Subcutaneous abdominal adipose tissue (tissue), 5 donors: Measurements from ENCODE around the gene ARHGAP29.

Source experiments
- H3K27ac ChIP-seq: one replicate; pipeline ENCODE4 v1.7.0; 2013; ENCODE audit warnings: low read depth, mild to moderate bottlenecking, inconsistent platforms, low read length, moderate library complexity
- H3K27me3 ChIP-seq, 5 donors: one replicate each; pipeline ENCODE4 v1.7.0; 2013; ENCODE audit warnings: low read length in 5 of 5, inconsistent platforms in 1 of 5; ENCODE audit not compliant: control insufficient read depth in 5 of 5, insufficient read depth in 4 of 5
- H3K36me3 ChIP-seq, 5 donors: one replicate each; pipeline ENCODE4 v1.7.0; 2013; ENCODE audit warnings: low read length in 5 of 5; ENCODE audit not compliant: control insufficient read depth in 5 of 5, insufficient read depth in 5 of 5
- H3K4me1 ChIP-seq, 5 donors: one replicate each; pipeline ENCODE4 v1.7.0; 2013; ENCODE audit warnings: low read length in 5 of 5, mild to moderate bottlenecking in 3 of 5, moderate library complexity in 1 of 5; ENCODE audit not compliant: control insufficient read depth in 5 of 5, insufficient read depth in 5 of 5
- H3K4me3 ChIP-seq, 5 donors: one replicate each; pipeline ENCODE4 v1.7.0; 2013; ENCODE audit warnings: low read length in 5 of 5, low read depth in 1 of 5
- H3K9ac ChIP-seq, 5 donors: one replicate each; pipeline ENCODE4 v1.7.0; 2013; ENCODE audit warnings: low read length in 5 of 5, mild to moderate bottlenecking in 4 of 5, moderate library complexity in 3 of 5
- H3K9me3 ChIP-seq, 5 donors: one replicate each; pipeline ENCODE4 v1.7.0; 2013; ENCODE audit warnings: low read length in 5 of 5; ENCODE audit not compliant: control insufficient read depth in 5 of 5
- donor health status: healthy.
- donor health status: healthy.
- donor health status: healthy.
- donor health status: healthy.
- donor health status: healthy.

Gene ARHGAP29, protein sequence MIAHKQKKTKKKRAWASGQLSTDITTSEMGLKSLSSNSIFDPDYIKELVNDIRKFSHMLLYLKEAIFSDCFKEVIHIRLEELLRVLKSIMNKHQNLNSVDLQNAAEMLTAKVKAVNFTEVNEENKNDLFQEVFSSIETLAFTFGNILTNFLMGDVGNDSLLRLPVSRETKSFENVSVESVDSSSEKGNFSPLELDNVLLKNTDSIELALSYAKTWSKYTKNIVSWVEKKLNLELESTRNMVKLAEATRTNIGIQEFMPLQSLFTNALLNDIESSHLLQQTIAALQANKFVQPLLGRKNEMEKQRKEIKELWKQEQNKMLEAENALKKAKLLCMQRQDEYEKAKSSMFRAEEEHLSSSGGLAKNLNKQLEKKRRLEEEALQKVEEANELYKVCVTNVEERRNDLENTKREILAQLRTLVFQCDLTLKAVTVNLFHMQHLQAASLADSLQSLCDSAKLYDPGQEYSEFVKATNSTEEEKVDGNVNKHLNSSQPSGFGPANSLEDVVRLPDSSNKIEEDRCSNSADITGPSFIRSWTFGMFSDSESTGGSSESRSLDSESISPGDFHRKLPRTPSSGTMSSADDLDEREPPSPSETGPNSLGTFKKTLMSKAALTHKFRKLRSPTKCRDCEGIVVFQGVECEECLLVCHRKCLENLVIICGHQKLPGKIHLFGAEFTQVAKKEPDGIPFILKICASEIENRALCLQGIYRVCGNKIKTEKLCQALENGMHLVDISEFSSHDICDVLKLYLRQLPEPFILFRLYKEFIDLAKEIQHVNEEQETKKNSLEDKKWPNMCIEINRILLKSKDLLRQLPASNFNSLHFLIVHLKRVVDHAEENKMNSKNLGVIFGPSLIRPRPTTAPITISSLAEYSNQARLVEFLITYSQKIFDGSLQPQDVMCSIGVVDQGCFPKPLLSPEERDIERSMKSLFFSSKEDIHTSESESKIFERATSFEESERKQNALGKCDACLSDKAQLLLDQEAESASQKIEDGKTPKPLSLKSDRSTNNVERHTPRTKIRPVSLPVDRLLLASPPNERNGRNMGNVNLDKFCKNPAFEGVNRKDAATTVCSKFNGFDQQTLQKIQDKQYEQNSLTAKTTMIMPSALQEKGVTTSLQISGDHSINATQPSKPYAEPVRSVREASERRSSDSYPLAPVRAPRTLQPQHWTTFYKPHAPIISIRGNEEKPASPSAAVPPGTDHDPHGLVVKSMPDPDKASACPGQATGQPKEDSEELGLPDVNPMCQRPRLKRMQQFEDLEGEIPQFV

GRCh38 chr1:94237291-94238226 lies at the start of gene ARHGAP29:
Gene ARHGAP29 (minus strand): TSS chr1:94237584. CDS start chr1:94231611, 5,973 bp downstream.
- Histone ChIP-seq H3K9ac (peak within 1 kb of the TSS; percentile 72 to 82 (median 74)), H3K4me3 (peak within 1 kb of the TSS; percentile 83 to 96 (median 87)), H3K4me1 (peaks cover 0 to 37% (median 29%) of the 10 kb centered on the region in 5 donors), H3K9me3 (peaks cover 0 to 3% (median 0%) of the 10 kb centered on the region in 5 donors), H3K27ac (peak within 1 kb of the TSS; percentile 85), H3K36me3 (no peaks in the 10 kb centered on the region), H3K27me3 (no peaks in the 10 kb centered on the region)

DNA sequence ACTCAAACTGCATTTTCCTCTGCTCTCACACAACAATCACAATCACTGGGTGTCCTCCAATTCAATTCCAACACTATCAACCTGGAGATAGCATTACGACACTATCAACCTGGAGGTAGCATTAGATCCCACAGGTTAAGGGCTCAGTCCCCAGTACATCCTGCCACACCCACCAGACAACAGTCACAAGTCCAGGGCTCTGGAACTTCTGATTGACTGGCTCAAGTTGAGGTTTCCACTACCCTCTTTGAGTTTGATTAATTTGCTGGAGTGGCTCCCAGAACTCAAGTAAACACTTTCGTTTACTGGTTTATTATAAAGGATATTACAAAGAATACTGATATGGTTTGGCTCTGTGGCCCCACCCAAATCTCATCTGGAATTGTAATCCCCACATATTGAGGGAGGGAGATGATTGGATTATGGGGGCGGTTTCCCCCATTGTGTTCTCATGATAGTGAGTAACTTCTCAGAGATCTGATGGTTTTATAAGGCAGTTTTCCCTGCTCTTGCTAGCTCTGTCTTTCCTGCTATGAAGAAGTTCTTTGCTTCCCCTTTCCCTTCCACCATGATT lies 49.6 kb upstream of the ARHGAP29 start:
- no peaks in the 10 kb centered on the region for H3K9me3 ChIP-seq
- H3K4me3 ChIP-seq, result no peak overlapping the region
- no peak overlapping the region for H3K9ac ChIP-seq
- H3K27me3 ChIP-seq, result no peaks in the 10 kb centered on the region
- H3K36me3 ChIP-seq, result no peaks in the 10 kb centered on the region
- no peak overlapping the region for H3K27ac ChIP-seq
- peaks cover 0 to 2% (median 0%) of the 10 kb centered on the region in 5 donors for H3K4me1 ChIP-seq

GRCh38 chr1:94285031-94285654 lies 47.8 kb upstream of the ARHGAP29 start:
- no peaks in the 10 kb centered on the region for H3K36me3 ChIP-seq
- no peaks in the 10 kb centered on the region for H3K27me3 ChIP-seq
- no peak overlapping the region for H3K27ac ChIP-seq
- no peak overlapping the region for H3K4me3 ChIP-seq
- no peaks in the 10 kb centered on the region for H3K9me3 ChIP-seq
- H3K9ac ChIP-seq, result no peak overlapping the region
- H3K4me1 ChIP-seq, result peaks cover 0 to 14% (median 13%) of the 10 kb centered on the region in 5 donors

- Histone ChIP-seq H3K27ac (no peak overlapping the region), H3K4me3 (no peak overlapping the region), H3K27me3 (no peaks in the 10 kb centered on the region), H3K9ac (no peak overlapping the region), H3K36me3 (no peaks in the 10 kb centered on the region), H3K4me1 (peaks cover 0 to 18% (median 17%) of the 10 kb centered on the region in 5 donors), H3K9me3 (no peaks in the 10 kb centered on the region)
Observed at GRCh38 chr1:94284476-94284875, 47.1 kb upstream of the ARHGAP29 start.

DNA sequence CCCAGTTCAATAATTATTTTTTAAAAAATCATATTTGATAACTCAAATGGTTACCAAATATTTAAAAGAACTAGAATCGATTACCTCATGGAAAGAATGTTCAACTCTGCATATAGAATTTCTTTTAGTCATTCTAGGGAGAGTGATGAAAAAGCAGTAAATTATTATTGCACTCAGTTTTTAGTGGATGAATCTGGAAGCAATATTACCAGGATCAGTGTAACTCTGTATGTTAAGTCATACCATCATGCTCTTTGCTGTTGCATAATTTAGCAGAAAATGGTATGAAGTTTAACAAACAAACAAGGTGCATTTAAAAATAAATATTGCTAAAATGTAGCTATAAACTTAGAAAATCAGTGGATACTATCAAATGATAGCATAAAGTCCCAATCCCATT lies 46.1 kb upstream of the ARHGAP29 start:
- H3K4me3 ChIP-seq, result no peak overlapping the region
- H3K9ac ChIP-seq, result no peak overlapping the region
- H3K4me1 ChIP-seq, result peaks cover 0 to 22% (median 22%) of the 10 kb centered on the region in 5 donors
- no peaks in the 10 kb centered on the region for H3K9me3 ChIP-seq
- no peaks in the 10 kb centered on the region for H3K27me3 ChIP-seq
- H3K36me3 ChIP-seq, result no peaks in the 10 kb centered on the region
- H3K27ac ChIP-seq, result no peak overlapping the region

DNA sequence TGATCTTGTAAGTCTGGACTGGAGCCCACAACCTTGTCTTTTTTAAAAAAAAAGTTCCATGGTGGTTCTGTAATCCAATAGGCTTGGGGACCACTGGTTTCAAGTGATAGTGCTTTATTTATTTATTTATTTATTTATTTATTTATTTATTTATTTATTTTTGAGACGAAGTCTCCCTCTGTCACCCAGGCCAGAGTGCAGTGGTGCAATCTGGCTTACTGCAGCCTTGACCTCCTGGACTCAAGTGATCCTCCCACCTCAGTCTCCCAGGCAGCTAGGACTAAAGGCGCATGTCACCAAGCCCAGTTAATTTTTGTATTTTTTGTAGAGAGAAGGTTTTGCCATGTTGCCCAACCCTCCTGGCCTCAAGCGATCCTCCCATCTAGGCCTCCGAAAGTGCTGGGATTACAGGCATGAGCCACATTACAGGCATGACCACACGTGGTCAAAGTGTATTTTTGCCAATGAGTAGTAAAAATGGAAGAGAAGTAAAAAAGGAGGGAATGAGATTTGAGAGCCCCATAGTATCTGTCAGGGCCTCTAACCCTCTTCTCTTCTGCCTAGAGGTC lies 44.8 kb upstream of the ARHGAP29 start:
- peaks cover 0 to 29% (median 27%) of the 10 kb centered on the region in 5 donors for H3K4me1 ChIP-seq
- no peak overlapping the region for H3K4me3 ChIP-seq
- H3K9me3 ChIP-seq, result no peaks in the 10 kb centered on the region
- no peaks in the 10 kb centered on the region for H3K27me3 ChIP-seq
- no peak overlapping the region for H3K9ac ChIP-seq
- no peak overlapping the region for H3K27ac ChIP-seq
- no peaks in the 10 kb centered on the region for H3K36me3 ChIP-seq

DNA sequence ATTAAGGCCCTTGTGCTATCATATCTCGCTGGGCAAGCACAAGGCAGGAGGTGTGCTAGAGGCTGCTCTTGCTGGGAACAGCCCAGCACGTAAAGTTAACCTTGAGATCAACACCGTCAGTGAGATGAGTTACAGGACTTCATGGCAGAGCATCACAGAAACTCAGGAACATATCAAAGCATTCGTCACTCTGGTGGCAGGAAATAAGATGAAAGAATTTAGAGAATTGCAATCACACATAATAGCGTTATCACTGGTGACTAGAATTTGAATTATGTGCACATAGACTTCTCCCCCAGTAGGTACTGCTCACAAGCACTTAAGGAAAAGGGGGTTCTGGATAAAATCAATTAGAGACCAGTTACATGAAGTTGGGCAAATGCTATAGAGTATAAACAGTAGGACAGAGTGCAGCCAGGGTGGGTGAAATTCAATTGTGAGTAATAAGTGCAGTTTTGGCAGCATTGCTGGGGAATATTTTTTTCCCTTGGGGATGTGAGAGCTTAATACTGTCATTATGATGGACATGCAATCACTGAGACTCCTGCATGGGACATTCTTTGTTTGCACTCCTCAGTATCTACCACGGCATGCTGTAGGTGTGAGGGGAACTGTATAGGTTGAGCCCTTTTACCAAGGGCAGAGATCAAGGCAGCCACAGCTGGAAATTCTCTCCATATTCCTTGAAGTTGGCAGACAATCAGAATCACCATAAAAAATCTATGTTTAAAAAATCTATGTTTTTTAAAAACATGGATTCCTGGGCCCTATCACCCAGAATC lies 44.2 kb upstream of the ARHGAP29 start:
- Histone ChIP-seq H3K36me3 (no peaks in the 10 kb centered on the region), H3K4me3 (no peak overlapping the region), H3K27me3 (no peaks in the 10 kb centered on the region), H3K9me3 (no peaks in the 10 kb centered on the region), H3K9ac (no peak overlapping the region), H3K27ac (no peak overlapping the region), H3K4me1 (peaks cover 0 to 36% (median 32%) of the 10 kb centered on the region in 5 donors)

DNA sequence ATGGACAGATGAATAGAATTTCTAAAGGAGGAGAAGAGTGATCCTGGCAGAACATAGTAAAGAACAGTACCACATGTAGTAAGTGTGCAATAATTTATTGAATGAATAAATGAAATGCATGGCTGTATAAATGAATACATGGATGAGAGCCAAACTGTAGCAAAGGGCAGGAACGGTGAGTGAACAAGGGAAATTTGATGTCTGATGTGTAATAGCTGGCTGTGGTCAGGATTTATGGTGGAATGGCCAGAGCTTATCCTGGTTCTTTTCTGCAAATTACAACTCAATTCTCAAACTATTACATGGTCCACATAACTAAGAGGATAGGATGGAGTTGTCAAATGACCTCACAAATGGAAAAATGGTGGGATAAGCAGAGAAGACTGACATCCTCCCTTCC lies 43.2 kb upstream of the ARHGAP29 start:
- Histone ChIP-seq H3K27ac (no peak overlapping the region), H3K9me3 (no peaks in the 10 kb centered on the region), H3K4me3 (no peak overlapping the region), H3K4me1 (peaks cover 0 to 37% (median 32%) of the 10 kb centered on the region in 5 donors), H3K27me3 (no peaks in the 10 kb centered on the region), H3K9ac (no peak overlapping the region), H3K36me3 (no peaks in the 10 kb centered on the region)
